Nephron (organoid): ENCODE measurements around the gene CCDC187.

Experiments used
- H3K27ac Mint-ChIP-seq, 3 experiments: 2 replicates each; pipeline ENCODE4 v1.8.0; 2020; ENCODE audit warnings: mixed read lengths in 3 of 3, mild to moderate bottlenecking in 2 of 3, moderate library complexity in 1 of 3
- H3K27me3 Mint-ChIP-seq: 2 replicates; pipeline ENCODE4 v1.8.0; 2021; ENCODE audit warnings: low read depth, mild to moderate bottlenecking, moderate library complexity, mixed read lengths
- H3K36me3 Mint-ChIP-seq: 2 replicates; pipeline ENCODE4 v1.8.0; 2020; ENCODE audit warnings: low read depth, mixed read lengths
- H3K4me1 Mint-ChIP-seq: 2 replicates; pipeline ENCODE4 v1.8.0; 2020; ENCODE audit warnings: mixed read lengths
- H3K4me3 Mint-ChIP-seq, 3 experiments: 2 replicates each; pipeline ENCODE4 v1.8.0; 2020; ENCODE audit warnings: mild to moderate bottlenecking in 3 of 3, mixed read lengths in 3 of 3, moderate library complexity in 2 of 3
- H3K9me3 Mint-ChIP-seq: 2 replicates; pipeline ENCODE4 v1.8.0; 2020; ENCODE audit warnings: mixed read lengths
- CTCF ChIP-seq, 3 experiments: fragments of 200-600 bp; sonication (generic); IDR thresholded peaks; one replicate each; pipeline ENCODE4 v1.5.0; 2021; ENCODE audit warnings: antibody characterized with exemption in 3 of 3; ENCODE audit not compliant: unreplicated experiment in 3 of 3

Gene CCDC187

GRCh38 chr9:136303066-136303824, 649 bp downstream of the CCDC187 start:
- no peak for TF ChIP-seq CTCF (IDR thresholded peaks at IDR 0.05; ENCODE audit: unreplicated experiment in 3 of 3)
- no peaks in the 10 kb centered on the region for H3K9me3 Mint-ChIP-seq
- no peak overlapping the region for H3K4me3 Mint-ChIP-seq
- H3K27me3 Mint-ChIP-seq = peaks cover 19% of the 10 kb centered on the region
- no peaks in the 10 kb centered on the region for H3K4me1 Mint-ChIP-seq
- no peak overlapping the region for H3K27ac Mint-ChIP-seq
- H3K36me3 Mint-ChIP-seq = no peaks in the 10 kb centered on the region

DNA sequence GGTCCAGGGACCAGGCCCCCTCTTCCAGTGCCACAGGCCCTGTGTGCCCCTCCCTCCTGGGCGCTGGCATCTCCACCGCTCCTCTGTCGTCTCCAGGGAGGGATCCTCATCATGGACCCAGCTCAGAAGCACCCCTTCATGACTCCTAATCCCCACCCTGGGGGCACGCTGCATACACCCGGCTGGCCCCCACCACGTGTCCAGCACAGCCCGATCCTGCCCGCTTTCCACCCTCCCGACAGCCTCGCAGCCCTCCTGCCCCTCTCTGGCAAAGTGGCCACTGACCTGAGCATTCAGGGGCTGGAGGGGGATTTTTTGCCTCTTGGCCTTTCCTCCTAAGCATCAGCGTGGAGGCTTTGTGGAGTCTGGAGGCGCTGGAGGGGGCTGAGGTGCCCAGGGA, 1.4 kb downstream of the CCDC187 start:
- no peaks in the 10 kb centered on the region for H3K9me3 Mint-ChIP-seq

DNA sequence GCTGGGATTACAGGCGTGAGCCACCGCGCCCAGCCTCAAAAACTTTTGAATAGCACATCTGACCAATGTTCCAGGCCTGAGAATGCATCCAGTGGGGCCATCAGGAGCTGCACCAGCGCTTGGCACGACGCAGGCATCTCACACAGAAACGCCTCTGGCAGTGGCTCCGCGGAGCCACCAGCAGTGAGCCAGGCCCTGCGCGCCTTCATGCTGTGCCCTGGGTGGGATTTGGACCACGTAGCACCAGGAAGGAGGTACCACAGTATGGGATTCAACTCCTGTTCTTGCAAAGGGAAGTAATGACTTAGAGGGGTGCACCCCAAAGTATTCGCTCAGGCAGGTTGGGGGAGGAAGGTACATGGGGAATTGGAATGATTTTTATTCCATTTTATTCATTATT, 3.0 kb downstream of the CCDC187 start:
- no peaks in the 10 kb centered on the region for H3K4me1 Mint-ChIP-seq
- H3K27ac Mint-ChIP-seq = no peak overlapping the region
- H3K27me3 Mint-ChIP-seq = peaks cover 25% of the 10 kb centered on the region
- H3K4me3 Mint-ChIP-seq = no peak overlapping the region
- H3K9me3 Mint-ChIP-seq = no peaks in the 10 kb centered on the region
- TF ChIP-seq CTCF (IDR thresholded peaks at IDR 0.05; ENCODE audit: unreplicated experiment in 3 of 3) = no peak
- H3K36me3 Mint-ChIP-seq = no peaks in the 10 kb centered on the region

More for the DNA sequence above, 1.4 kb downstream of the CCDC187 start:
- Mint-ChIP-seq H3K4me1 (no peaks in the 10 kb centered on the region), H3K27ac (no peak overlapping the region), H3K4me3 (no peak overlapping the region), H3K27me3 (peaks cover 22% of the 10 kb centered on the region), H3K36me3 (no peaks in the 10 kb centered on the region)
- no peak for TF ChIP-seq CTCF (IDR thresholded peaks at IDR 0.05; ENCODE audit: unreplicated experiment in 3 of 3)

DNA sequence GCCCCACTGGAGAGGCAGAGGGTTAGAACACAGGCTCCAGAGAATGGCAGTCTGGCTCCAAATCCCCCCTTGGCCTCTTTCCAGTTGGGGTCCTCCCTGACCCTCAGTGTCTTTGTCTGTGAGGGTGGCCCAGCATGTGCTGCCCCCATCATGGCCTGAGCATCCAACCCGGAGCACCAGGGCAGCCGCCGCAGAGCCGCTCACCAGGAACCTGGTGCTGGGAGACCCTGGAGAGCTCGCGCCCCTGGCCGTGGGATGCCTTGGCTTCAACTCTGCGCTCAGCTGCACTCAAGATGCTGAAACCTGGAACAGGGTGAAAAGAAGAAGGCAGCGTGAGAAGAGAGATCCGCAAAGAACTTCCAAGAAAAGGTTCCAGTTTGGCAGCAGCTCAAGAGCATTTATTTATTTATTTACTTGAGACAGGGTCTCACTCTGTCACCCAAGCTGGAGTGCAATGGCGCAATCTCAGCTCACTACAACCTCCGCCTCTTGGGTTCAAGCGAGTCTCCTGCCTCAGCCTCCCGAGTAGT, 3.8 kb downstream of the CCDC187 start:
- no peak for TF ChIP-seq CTCF (IDR thresholded peaks at IDR 0.05; ENCODE audit: unreplicated experiment in 3 of 3)
- Mint-ChIP-seq H3K4me1 (no peaks in the 10 kb centered on the region), H3K27ac (no peak overlapping the region), H3K27me3 (peaks cover 32% of the 10 kb centered on the region), H3K9me3 (no peaks in the 10 kb centered on the region), H3K36me3 (no peaks in the 10 kb centered on the region), H3K4me3 (no peak overlapping the region)

- Mint-ChIP-seq H3K27me3 (peaks cover 32% of the 10 kb centered on the region), H3K36me3 (no peaks in the 10 kb centered on the region), H3K9me3 (no peaks in the 10 kb centered on the region), H3K27ac (no peak overlapping the region), H3K4me1 (no peaks in the 10 kb centered on the region), H3K4me3 (no peak overlapping the region)
- no peak for TF ChIP-seq CTCF (IDR thresholded peaks at IDR 0.05; ENCODE audit: unreplicated experiment in 3 of 3)
These were observed 4.4 kb downstream of the CCDC187 start for GRCh38 chr9:136299541-136299940.

GRCh38 chr9:136299116-136299515, 4.8 kb downstream of the CCDC187 start:
- Mint-ChIP-seq H3K4me3 (no peak overlapping the region), H3K27ac (no peak overlapping the region), H3K9me3 (no peaks in the 10 kb centered on the region), H3K4me1 (no peaks in the 10 kb centered on the region), H3K27me3 (peaks cover 32% of the 10 kb centered on the region), H3K36me3 (no peaks in the 10 kb centered on the region)
- TF ChIP-seq CTCF (IDR thresholded peaks at IDR 0.05; ENCODE audit: unreplicated experiment in 3 of 3) = no peak
